HG02840 (cell line): ENCODE data around the gene GLP2R.

ENCODE experiments used
- ATAC-seq: cut with Tn5 transposase; IDR thresholded peaks from one replicate; pipeline ENCODE4 v1.9.1; 2021; ENCODE audit warnings: mild to moderate bottlenecking, moderate library complexity, moderate number of reproducible peaks; ENCODE audit not compliant: unreplicated experiment, low FRiP score

The GLP2R gene

GRCh38 chr17:9941305-9941704 is 115.6 kb downstream of the GLP2R start:
- ATAC-seq: no peak
